Chondrocyte (in vitro differentiated cells): Measurements from ENCODE around the gene S100A6. TPM values are rescaled to one million over a fixed set of nuclear protein-coding genes. Genes with fewer than 3 reads are reported as not detected.
"Not testable (repeated sequence)": the region's sequence is repeated elsewhere in the genome, so short reads cannot be mapped to it uniquely, and the experiment has no call there.

Experiments used
- DNase-seq: peaks from one replicate; pipeline ENCODE4 v3.0.0; 2021; ENCODE audit warnings: mixed read lengths, low spot score
- H3K27ac Mint-ChIP-seq: one replicate; pipeline ENCODE4 v1.8.0; 2021; ENCODE audit warnings: mild to moderate bottlenecking, moderate library complexity, mixed read lengths; ENCODE audit not compliant: unreplicated experiment
- H3K27me3 Mint-ChIP-seq: 2 replicates; pipeline ENCODE4 v1.8.0; 2021; ENCODE audit warnings: low read depth, mixed read lengths
- H3K36me3 Mint-ChIP-seq: 2 replicates; pipeline ENCODE4 v1.8.0; 2021; ENCODE audit warnings: low read depth, mixed read lengths
- H3K4me1 Mint-ChIP-seq: 2 replicates; pipeline ENCODE4 v1.8.0; 2021; ENCODE audit warnings: low read depth, mild to moderate bottlenecking, mixed read lengths
- H3K4me3 Mint-ChIP-seq: one replicate; pipeline ENCODE4 v1.8.0; 2021; ENCODE audit warnings: mild to moderate bottlenecking, moderate library complexity, mixed read lengths; ENCODE audit not compliant: unreplicated experiment
- H3K9me3 Mint-ChIP-seq: 2 replicates; pipeline ENCODE4 v1.8.0; 2021; ENCODE audit warnings: low read depth, mixed read lengths
- long read RNA-seq: library from polyadenylated mRNA; stranded (forward); transcript quantifications from one replicate; pipeline ENCODE4 v2.0.0, GENCODE V29; 2021
- total RNA-seq: library from RNA; stranded (reverse); gene quantifications from 3 replicates; pipeline ENCODE4 v1.2.1, GENCODE V29; 2021
- TF ChIP-seq, protein P1 (sequence below): fragments of 200-600 bp; sonication (generic); IDR thresholded peaks from 2 replicates; pipeline ENCODE4 v1.5.0; 2021; ENCODE audit warnings: antibody characterized with exemption, mild to moderate bottlenecking, moderate library complexity

S100A6 gene
- 1.4 to 12.1 TPM (median 10.9 TPM) in 3 replicates for total RNA-seq
- long read RNA-seq, transcript S100A6-201 (3 exons, 665 nt), result major isoform, 5 of 5 reads
- long read RNA-seq, partial matches to known transcripts, result 0 of 5 reads
- long read RNA-seq, other reads (novel, unspliced or antisense), result 0 of 5 reads

DNA sequence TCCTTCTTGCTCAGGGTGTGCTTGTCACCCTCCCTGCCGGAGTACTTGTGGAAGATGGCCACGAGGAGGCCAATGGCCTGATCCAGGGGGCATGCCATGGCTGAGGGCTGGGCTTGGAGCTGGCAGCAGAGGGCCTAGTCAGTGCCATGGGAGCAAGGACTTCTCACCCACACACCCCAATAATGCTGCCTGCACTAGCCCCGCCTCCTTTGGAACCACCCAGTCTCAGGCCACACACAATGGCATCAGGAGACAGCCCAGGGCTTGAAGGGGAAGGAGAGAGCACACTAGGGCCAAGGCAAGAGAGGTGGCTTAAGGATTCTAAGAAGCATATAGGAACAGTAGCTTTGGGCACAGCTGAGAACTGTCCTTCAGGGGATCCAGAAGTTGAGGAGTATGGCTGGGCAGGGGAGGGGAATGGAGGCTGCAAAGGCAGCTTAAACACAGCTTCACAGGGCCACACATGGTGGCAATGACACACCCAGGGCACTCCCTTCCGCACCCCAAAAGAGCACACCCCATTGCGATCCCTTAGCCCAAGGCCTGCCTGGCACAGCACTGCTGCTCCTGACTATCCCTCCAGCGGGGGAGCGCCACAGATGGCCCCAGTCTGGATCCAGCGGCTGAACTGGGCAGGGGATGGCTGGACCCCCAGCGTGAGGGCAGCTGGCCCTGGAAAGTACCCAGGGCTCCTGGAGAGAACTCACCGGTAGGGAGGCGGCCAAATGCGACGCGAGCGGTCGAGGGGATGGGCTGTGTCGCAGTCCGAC is at the start of gene S100A6:
Gene S100A6, minus strand, starts transcription at position 750 of the 770 bp plus-strand sequence. Its CDS starts 652 bp downstream, at position 98.
- TF ChIP-seq, protein P1, sequence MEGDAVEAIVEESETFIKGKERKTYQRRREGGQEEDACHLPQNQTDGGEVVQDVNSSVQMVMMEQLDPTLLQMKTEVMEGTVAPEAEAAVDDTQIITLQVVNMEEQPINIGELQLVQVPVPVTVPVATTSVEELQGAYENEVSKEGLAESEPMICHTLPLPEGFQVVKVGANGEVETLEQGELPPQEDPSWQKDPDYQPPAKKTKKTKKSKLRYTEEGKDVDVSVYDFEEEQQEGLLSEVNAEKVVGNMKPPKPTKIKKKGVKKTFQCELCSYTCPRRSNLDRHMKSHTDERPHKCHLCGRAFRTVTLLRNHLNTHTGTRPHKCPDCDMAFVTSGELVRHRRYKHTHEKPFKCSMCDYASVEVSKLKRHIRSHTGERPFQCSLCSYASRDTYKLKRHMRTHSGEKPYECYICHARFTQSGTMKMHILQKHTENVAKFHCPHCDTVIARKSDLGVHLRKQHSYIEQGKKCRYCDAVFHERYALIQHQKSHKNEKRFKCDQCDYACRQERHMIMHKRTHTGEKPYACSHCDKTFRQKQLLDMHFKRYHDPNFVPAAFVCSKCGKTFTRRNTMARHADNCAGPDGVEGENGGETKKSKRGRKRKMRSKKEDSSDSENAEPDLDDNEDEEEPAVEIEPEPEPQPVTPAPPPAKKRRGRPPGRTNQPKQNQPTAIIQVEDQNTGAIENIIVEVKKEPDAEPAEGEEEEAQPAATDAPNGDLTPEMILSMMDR, result no peak
- Mint-ChIP-seq H3K27ac (no peak within 1 kb of the TSS), H3K27me3 (no peaks in the 10 kb centered on the region), H3K36me3 (no peaks in the 10 kb centered on the region), H3K9me3 (no peaks in the 10 kb centered on the region), H3K4me1 (peaks cover 37% of the 10 kb centered on the region), H3K4me3 (no peak within 1 kb of the TSS)
- DNase-seq, result no peak

DNA sequence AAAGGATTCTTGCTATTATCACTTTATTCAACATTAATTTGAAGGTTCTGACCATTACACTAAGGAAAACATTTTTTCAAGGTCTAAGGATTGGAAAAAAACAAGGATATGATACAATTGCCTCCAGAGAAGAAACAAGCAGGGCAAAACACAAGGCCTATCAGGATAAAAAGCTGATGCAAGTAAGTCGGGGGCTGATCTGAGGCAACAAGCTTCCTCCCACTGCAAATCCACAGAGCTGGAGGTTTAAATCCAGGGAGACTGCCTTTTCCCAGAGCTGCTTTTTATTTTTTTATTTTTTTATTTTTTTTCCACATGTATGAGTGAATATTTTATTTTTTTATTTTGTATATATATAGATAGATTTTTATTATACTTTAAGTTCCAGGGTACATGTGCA is 49.2 kb upstream of the S100A6 start:
- no peaks in the 10 kb centered on the region for H3K36me3 Mint-ChIP-seq

DNA sequence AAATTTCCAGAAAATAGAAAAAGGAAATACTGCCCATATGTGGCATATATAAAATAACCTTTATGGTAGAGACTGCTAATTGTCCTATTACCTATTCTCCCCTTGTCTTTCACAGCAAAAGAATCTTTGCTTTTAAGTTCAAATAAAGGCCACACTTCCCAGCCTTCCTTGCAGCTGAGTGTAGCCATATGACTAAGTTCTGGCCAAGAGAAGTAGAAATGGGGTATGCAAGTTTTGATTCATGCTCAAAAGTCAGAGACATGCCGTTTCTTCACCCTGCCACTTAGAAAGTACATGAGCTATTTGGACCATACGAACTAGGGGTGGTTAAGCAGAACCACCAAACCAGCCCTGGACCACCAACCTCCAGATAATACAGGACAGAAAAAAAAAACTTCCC is 48.2 kb upstream of the S100A6 start:
- no peak overlapping the region for H3K27ac Mint-ChIP-seq
- H3K9me3 Mint-ChIP-seq, result no peaks in the 10 kb centered on the region
- H3K27me3 Mint-ChIP-seq, result no peaks in the 10 kb centered on the region
- no peak for DNase-seq
- H3K4me3 Mint-ChIP-seq, result no peak overlapping the region
- peaks cover 11% of the 10 kb centered on the region for H3K4me1 Mint-ChIP-seq
- TF ChIP-seq, protein P1, result no peak
- no peaks in the 10 kb centered on the region for H3K36me3 Mint-ChIP-seq

More for the DNA sequence above, 49.2 kb upstream of the S100A6 start:
- no peak overlapping the region for H3K27ac Mint-ChIP-seq
- DNase-seq, result no peak
- no peak overlapping the region for H3K4me3 Mint-ChIP-seq
- TF ChIP-seq, protein P1, result no peak
- peaks cover 11% of the 10 kb centered on the region for H3K4me1 Mint-ChIP-seq
- no peaks in the 10 kb centered on the region for H3K9me3 Mint-ChIP-seq
- H3K27me3 Mint-ChIP-seq, result no peaks in the 10 kb centered on the region

DNA sequence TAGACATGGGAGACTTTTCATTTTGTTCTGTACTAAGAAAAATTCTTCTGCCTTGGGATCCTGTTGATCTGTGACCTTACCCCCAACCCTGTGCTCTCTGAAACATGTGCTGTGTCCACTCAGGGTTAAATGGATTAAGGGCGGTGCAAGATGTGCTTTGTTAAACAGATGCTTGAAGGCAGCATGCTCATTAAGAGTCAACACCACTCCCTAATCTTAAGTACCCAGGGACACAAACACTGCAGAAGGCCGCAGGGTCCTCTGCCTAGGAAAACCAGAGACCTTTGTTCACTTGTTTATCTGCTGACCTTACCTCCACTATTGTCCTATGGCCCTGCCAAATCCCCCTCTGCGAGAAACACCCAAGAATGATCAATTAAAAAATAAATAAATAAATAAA is 47.7 kb upstream of the S100A6 start:
- not testable (repeated sequence) for H3K4me3 Mint-ChIP-seq, H3K36me3 Mint-ChIP-seq, DNase-seq, H3K27me3 Mint-ChIP-seq, H3K27ac Mint-ChIP-seq, H3K9me3 Mint-ChIP-seq
- peaks cover 15% of the 10 kb centered on the region for H3K4me1 Mint-ChIP-seq

DNA sequence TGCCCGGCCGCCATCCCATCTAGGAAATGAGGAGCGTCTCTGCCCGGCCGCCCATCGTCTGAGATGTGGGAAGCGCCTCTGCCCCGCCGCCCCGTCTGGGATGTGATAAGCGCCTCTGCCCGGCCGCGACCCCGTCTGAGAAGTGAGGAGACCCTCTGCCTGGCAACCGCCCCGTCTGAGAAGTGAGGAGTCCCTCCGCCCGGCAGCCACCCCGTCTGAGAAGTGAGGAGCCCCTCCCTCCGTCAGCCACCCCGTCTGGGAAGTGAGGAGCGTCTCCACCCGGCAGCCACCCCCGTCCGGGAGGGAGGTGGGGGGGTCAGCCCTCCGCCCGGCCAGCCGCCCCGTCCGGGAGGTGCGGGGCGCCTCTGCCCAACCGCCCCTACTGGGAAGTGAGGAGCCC is 47.0 kb upstream of the S100A6 start:
- H3K9me3 Mint-ChIP-seq, H3K27ac Mint-ChIP-seq: not testable (repeated sequence)

DNA sequence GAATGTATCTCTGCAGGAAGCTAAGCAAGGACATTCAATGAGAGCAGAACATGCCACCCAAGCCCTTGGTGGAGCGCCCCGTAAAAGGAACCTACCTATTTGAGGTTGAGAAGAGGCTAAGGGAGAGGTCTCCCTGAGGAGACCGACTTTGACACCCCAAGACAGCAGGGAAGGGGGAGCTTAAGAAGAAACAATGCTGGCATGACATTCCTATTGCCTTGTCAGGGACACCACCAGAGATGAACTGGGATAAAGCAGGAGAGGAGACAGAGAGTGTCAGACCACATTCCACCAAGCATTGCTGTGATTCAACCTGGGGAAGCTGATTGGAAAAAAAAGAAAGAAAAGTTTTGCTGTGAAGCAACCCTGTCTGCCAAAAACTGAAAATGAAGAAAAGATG is 43.1 kb upstream of the S100A6 start:
- Mint-ChIP-seq H3K27ac (no peak overlapping the region), H3K9me3 (no peaks in the 10 kb centered on the region), H3K4me3 (no peak overlapping the region), H3K4me1 (peaks cover 14% of the 10 kb centered on the region), H3K27me3 (no peaks in the 10 kb centered on the region), H3K36me3 (no peaks in the 10 kb centered on the region)
- no peak for DNase-seq
- TF ChIP-seq, protein P1, result no peak

More for the DNA sequence above, 47.0 kb upstream of the S100A6 start:
- not testable (repeated sequence) for H3K27me3 Mint-ChIP-seq, H3K36me3 Mint-ChIP-seq, H3K4me3 Mint-ChIP-seq, DNase-seq
- H3K4me1 Mint-ChIP-seq, result peaks cover 21% of the 10 kb centered on the region
